A673 (cell line): ENCODE results near the gene PARD6G. TPM values are rescaled to one million over a fixed set of nuclear protein-coding genes. Genes with fewer than 3 reads are reported as not detected.
A peak's percentile ranks its signal among the peaks of the same experiment; 100 is the strongest.

Experiments used
- BruUV-seq: library from RNA; stranded (reverse); fragments of 400-500 nt; replicated peaks from 2 replicates; lab custom pipeline; 2021; lab: Mats Ljungman, UMichigan
- CTCF ChIA-PET: fragments of 300-600 bp; sonication (Branson Sonifier 250); formaldehyde crosslinking; loops from one replicate; lab custom pipeline; 2022; ENCODE audit warnings: antibody characterized with exemption; lab: Charles Lee
- POLR2A ChIA-PET: fragments of 300-600 bp; sonication (Branson Sonifier 250); formaldehyde crosslinking; loops from one replicate; lab custom pipeline; 2022; ENCODE audit warnings: antibody characterized with exemption; ENCODE audit not compliant: low non-redundant PET; lab: Charles Lee
- DNase-seq: peaks from one replicate; pipeline ENCODE4 v3.0.0-alpha.2; 2015; ENCODE audit warnings: low spot score
- H3K27ac ChIP-seq: fragments of 200-600 bp; sonication (generic); 2 replicates; pipeline ENCODE4 v1.5.1; 2016; ENCODE audit warnings: mixed run types, low read depth, mild to moderate bottlenecking, mixed read lengths, antibody characterized with exemption, low read length; ENCODE audit not compliant: poor library complexity, severe bottlenecking
- H3K27me3 ChIP-seq: fragments of 200-600 bp; sonication (generic); replicated peaks from 2 replicates; pipeline ENCODE4 v1.6.1; 2017; ENCODE audit warnings: mixed run types, low read depth, mild to moderate bottlenecking, mixed read lengths, antibody characterized with exemption, low read length; ENCODE audit not compliant: insufficient read depth, poor library complexity
- H3K36me3 ChIP-seq: fragments of 200-600 bp; sonication (generic); 2 replicates; pipeline ENCODE4 v1.6.1; 2016; ENCODE audit warnings: mixed run types, mild to moderate bottlenecking, mixed read lengths, antibody characterized with exemption, low read length; ENCODE audit not compliant: insufficient read depth, poor library complexity, severe bottlenecking
- H3K4me1 ChIP-seq: fragments of 200-600 bp; sonication (generic); 2 replicates; pipeline ENCODE4 v1.6.1; 2017; ENCODE audit warnings: mixed run types, mild to moderate bottlenecking, mixed read lengths, antibody characterized with exemption, low read length; ENCODE audit not compliant: insufficient read depth, poor library complexity, severe bottlenecking
- H3K4me3 ChIP-seq: fragments of 200-600 bp; sonication (generic); 2 replicates; pipeline ENCODE4 v1.5.1; 2016; ENCODE audit warnings: low read depth, mixed run types, mild to moderate bottlenecking, mixed read lengths, low read length; ENCODE audit not compliant: poor library complexity, severe bottlenecking
- H3K9me3 ChIP-seq: fragments of 200-600 bp; sonication (generic); 2 replicates; pipeline ENCODE4 v1.6.1; 2016; ENCODE audit warnings: mixed run types, low read depth, mild to moderate bottlenecking, mixed read lengths, antibody characterized with exemption, low read length; ENCODE audit not compliant: poor library complexity, severe bottlenecking
- EZH2 ChIP-seq: fragments of 200-600 bp; sonication (generic); IDR thresholded peaks from 2 replicates; pipeline ENCODE4 v1.6.1; 2017; ENCODE audit warnings: borderline replicate concordance, low read depth, mild to moderate bottlenecking, mixed read lengths, antibody characterized with exemption, low read length; ENCODE audit not compliant: poor library complexity, severe bottlenecking
- intact Hi-C: fragments of 100-400 bp; cut with micrococcal nuclease; formaldehyde crosslinking; loops from one replicate; pipeline ENCODE4 v1.10.0; 2022; ENCODE audit not compliant: unreplicated experiment
- total RNA-seq: library from RNA; stranded (reverse); gene quantifications from 2 replicates; pipeline ENCODE4 v1.2.3, GENCODE V29; 2021
- TF ChIP-seq, protein P1 (sequence below): fragments of 300-800, 200-600 bp; sonication (generic); conservative IDR thresholded peaks from 2 replicates; pipeline ENCODE4 v1.5.1; 2017; ENCODE audit warnings: low read depth, mild to moderate bottlenecking, antibody characterized with exemption, low read length, moderate library complexity, mixed read lengths

PARD6G gene
- total RNA-seq, 1 experiment from 2014 or later: 7.9 TPM

DNA sequence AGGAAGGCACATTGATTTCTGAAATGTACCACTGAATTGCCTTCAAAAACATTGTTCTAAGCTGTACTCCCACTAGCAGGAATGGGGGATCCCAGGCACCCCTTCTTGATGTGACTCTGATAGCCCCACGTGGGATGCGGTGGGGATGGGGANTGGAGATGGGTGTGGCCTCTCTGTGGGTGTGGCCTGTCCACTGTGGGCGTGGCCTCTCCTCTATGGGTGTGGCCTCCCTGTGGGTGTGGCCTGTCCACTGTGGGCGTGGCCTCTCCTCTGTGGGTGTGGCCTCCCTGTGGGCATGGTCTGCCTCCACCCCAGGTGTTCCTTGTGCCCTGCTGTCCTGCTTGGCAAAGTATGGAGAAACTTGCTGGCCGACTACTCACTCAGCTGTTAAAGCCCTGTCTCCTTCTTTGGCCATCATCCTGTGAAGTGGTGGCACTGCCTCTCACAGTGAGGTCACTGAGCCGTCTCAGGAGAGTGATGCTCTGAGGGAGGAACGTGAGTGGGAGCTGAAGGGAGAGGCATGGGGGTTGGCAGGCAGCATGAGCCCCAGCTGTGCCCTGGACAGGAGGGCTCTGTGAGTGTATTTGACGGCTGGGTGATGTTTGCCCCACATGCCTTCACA lies 6.7 kb upstream of the PARD6G start:
- ChIA-PET POLR2A (no interaction called here), CTCF (interaction anchor here (0.5 kb wide), 1 partner anchor 83 kb away, joined by 3 read pairs; no protein-coding TSS in a partner anchor)
- Histone ChIP-seq H3K27ac (no peak overlapping the region), H3K4me3 (no peak overlapping the region), H3K27me3 (no peaks in the 10 kb centered on the region), H3K4me1 (no peaks in the 10 kb centered on the region), H3K36me3 (no peaks in the 10 kb centered on the region), H3K9me3 (no peaks in the 10 kb centered on the region)
- peak; percentile 14 for DNase-seq
- TF ChIP-seq, protein P1, sequence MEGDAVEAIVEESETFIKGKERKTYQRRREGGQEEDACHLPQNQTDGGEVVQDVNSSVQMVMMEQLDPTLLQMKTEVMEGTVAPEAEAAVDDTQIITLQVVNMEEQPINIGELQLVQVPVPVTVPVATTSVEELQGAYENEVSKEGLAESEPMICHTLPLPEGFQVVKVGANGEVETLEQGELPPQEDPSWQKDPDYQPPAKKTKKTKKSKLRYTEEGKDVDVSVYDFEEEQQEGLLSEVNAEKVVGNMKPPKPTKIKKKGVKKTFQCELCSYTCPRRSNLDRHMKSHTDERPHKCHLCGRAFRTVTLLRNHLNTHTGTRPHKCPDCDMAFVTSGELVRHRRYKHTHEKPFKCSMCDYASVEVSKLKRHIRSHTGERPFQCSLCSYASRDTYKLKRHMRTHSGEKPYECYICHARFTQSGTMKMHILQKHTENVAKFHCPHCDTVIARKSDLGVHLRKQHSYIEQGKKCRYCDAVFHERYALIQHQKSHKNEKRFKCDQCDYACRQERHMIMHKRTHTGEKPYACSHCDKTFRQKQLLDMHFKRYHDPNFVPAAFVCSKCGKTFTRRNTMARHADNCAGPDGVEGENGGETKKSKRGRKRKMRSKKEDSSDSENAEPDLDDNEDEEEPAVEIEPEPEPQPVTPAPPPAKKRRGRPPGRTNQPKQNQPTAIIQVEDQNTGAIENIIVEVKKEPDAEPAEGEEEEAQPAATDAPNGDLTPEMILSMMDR: no peak
- no peak for TF ChIP-seq EZH2
- no TSS peak for BruUV-seq
- intact Hi-C loops: no loop called here

- TF ChIP-seq, protein P1: no peak
- no peak for TF ChIP-seq EZH2
- H3K27ac ChIP-seq: no peak overlapping the region
- intact Hi-C loops: no loop called here
- no TSS peak for BruUV-seq
- no peak for DNase-seq
- no peaks in the 10 kb centered on the region for H3K9me3 ChIP-seq
- H3K27me3 ChIP-seq: no peaks in the 10 kb centered on the region
- H3K4me3 ChIP-seq: no peak overlapping the region
- ChIA-PET POLR2A (no interaction called here), CTCF (no interaction called here)
- H3K4me1 ChIP-seq: no peaks in the 10 kb centered on the region
- no peaks in the 10 kb centered on the region for H3K36me3 ChIP-seq
Measured at GRCh38 chr18:80253236-80253635, 5.9 kb upstream of the PARD6G start.

GRCh38 chr18:80252136-80252535 lies 4.8 kb upstream of the PARD6G start:
- no peak overlapping the region for H3K27ac ChIP-seq
- CTCF ChIA-PET: no interaction called here

More at GRCh38 chr18:80252136-80252535, 4.8 kb upstream of the PARD6G start:
- no peak overlapping the region for H3K4me3 ChIP-seq
- no TSS peak for BruUV-seq
- TF ChIP-seq, protein P1: no peak
- no peak for TF ChIP-seq EZH2
- H3K36me3 ChIP-seq: no peaks in the 10 kb centered on the region
- no peak for DNase-seq
- POLR2A ChIA-PET: no interaction called here
- no peaks in the 10 kb centered on the region for H3K4me1 ChIP-seq
- intact Hi-C loops: no loop called here
- H3K27me3 ChIP-seq: no peaks in the 10 kb centered on the region
- H3K9me3 ChIP-seq: no peaks in the 10 kb centered on the region
